ENCODE measurements around the gene ADCY6.

The ADCY6 gene

GRCh38 chr12:48788524-48788853 is 400 bp downstream of the ADCY6 start:
- peak overlapping the region; percentile 90 for H3K9ac ChIP-seq (ENCODE audit: low read length)
- peaks cover 2% of the 10 kb centered on the region for H3K27me3 ChIP-seq (ENCODE audit: control insufficient read depth, insufficient read depth, low read length)
- H3K4me3 ChIP-seq (ENCODE audit: low read length) = peak overlapping the region; percentile 87
- H3K36me3 ChIP-seq (ENCODE audit: control insufficient read depth, insufficient read depth, low read length) = no peaks in the 10 kb centered on the region
- H3K4me1 ChIP-seq (ENCODE audit: control insufficient read depth, insufficient read depth, low read length) = peaks cover 15% of the 10 kb centered on the region
- peak overlapping the region; percentile 63 for H3K27ac ChIP-seq (ENCODE audit: low read depth, low read length)

GRCh38 chr12:48787791-48788523 is 932 bp downstream of the ADCY6 start:
- Histone ChIP-seq H3K27ac (ENCODE audit: low read depth, low read length) (peak overlapping the region; percentile 63), H3K27me3 (ENCODE audit: control insufficient read depth, insufficient read depth, low read length) (peaks cover 2% of the 10 kb centered on the region), H3K4me1 (ENCODE audit: control insufficient read depth, insufficient read depth, low read length) (peaks cover 15% of the 10 kb centered on the region), H3K9ac (ENCODE audit: low read length) (peak overlapping the region; percentile 90), H3K36me3 (ENCODE audit: control insufficient read depth, insufficient read depth, low read length) (no peaks in the 10 kb centered on the region), H3K4me3 (ENCODE audit: low read length) (peak overlapping the region; percentile 87)

GRCh38 chr12:48786591-48787544 is 2.0 kb downstream of the ADCY6 start:
- Histone ChIP-seq H3K27ac (ENCODE audit: low read depth, low read length) (no peak overlapping the region), H3K36me3 (ENCODE audit: control insufficient read depth, insufficient read depth, low read length) (peaks cover 4% of the 10 kb centered on the region), H3K4me1 (ENCODE audit: control insufficient read depth, insufficient read depth, low read length) (peaks cover 15% of the 10 kb centered on the region), H3K9ac (ENCODE audit: low read length) (no peak overlapping the region), H3K4me3 (ENCODE audit: low read length) (peak overlapping the region; percentile 87), H3K27me3 (ENCODE audit: control insufficient read depth, insufficient read depth, low read length) (peaks cover 2% of the 10 kb centered on the region)

GRCh38 chr12:48783432-48783831 is 5.5 kb downstream of the ADCY6 start:
- Histone ChIP-seq H3K9ac (ENCODE audit: low read length) (no peak overlapping the region), H3K4me1 (ENCODE audit: control insufficient read depth, insufficient read depth, low read length) (peaks cover 12% of the 10 kb centered on the region), H3K27ac (ENCODE audit: low read depth, low read length) (no peak overlapping the region), H3K27me3 (ENCODE audit: control insufficient read depth, insufficient read depth, low read length) (no peaks in the 10 kb centered on the region), H3K36me3 (ENCODE audit: control insufficient read depth, insufficient read depth, low read length) (peaks cover 6% of the 10 kb centered on the region), H3K4me3 (ENCODE audit: low read length) (no peak overlapping the region)

- no peaks in the 10 kb centered on the region for H3K27me3 ChIP-seq (ENCODE audit: control insufficient read depth, insufficient read depth, low read length)
- no peak overlapping the region for H3K4me3 ChIP-seq (ENCODE audit: low read length)
- peaks cover 11% of the 10 kb centered on the region for H3K36me3 ChIP-seq (ENCODE audit: control insufficient read depth, insufficient read depth, low read length)
- H3K9ac ChIP-seq (ENCODE audit: low read length) = no peak overlapping the region
- no peak overlapping the region for H3K27ac ChIP-seq (ENCODE audit: low read depth, low read length)
- peaks cover 11% of the 10 kb centered on the region for H3K4me1 ChIP-seq (ENCODE audit: control insufficient read depth, insufficient read depth, low read length)
Observed at GRCh38 chr12:48782457-48783395, 6.2 kb downstream of the ADCY6 start.

GRCh38 chr12:48781750-48782456 is 7.0 kb downstream of the ADCY6 start:
- no peak overlapping the region for H3K9ac ChIP-seq (ENCODE audit: low read length)
- no peak overlapping the region for H3K4me3 ChIP-seq (ENCODE audit: low read length)
- no peak overlapping the region for H3K27ac ChIP-seq (ENCODE audit: low read depth, low read length)
- H3K4me1 ChIP-seq (ENCODE audit: control insufficient read depth, insufficient read depth, low read length) = peaks cover 3% of the 10 kb centered on the region
- H3K36me3 ChIP-seq (ENCODE audit: control insufficient read depth, insufficient read depth, low read length) = peaks cover 11% of the 10 kb centered on the region
- no peaks in the 10 kb centered on the region for H3K27me3 ChIP-seq (ENCODE audit: control insufficient read depth, insufficient read depth, low read length)

- Histone ChIP-seq H3K4me1 (ENCODE audit: control insufficient read depth, insufficient read depth, low read length) (peaks cover 2% of the 10 kb centered on the region), H3K9ac (ENCODE audit: low read length) (no peak overlapping the region), H3K4me3 (ENCODE audit: low read length) (no peak overlapping the region), H3K27me3 (ENCODE audit: control insufficient read depth, insufficient read depth, low read length) (no peaks in the 10 kb centered on the region), H3K36me3 (ENCODE audit: control insufficient read depth, insufficient read depth, low read length) (peaks cover 13% of the 10 kb centered on the region), H3K27ac (ENCODE audit: low read depth, low read length) (no peak overlapping the region)
Observed at GRCh38 chr12:48780381-48781025, 8.4 kb downstream of the ADCY6 start.

GRCh38 chr12:48779869-48780268 is 9.0 kb downstream of the ADCY6 start:
- Histone ChIP-seq H3K27ac (ENCODE audit: low read depth, low read length) (no peak overlapping the region), H3K4me3 (ENCODE audit: low read length) (no peak overlapping the region), H3K27me3 (ENCODE audit: control insufficient read depth, insufficient read depth, low read length) (no peaks in the 10 kb centered on the region), H3K9ac (ENCODE audit: low read length) (no peak overlapping the region), H3K4me1 (ENCODE audit: control insufficient read depth, insufficient read depth, low read length) (peaks cover 2% of the 10 kb centered on the region), H3K36me3 (ENCODE audit: control insufficient read depth, insufficient read depth, low read length) (peaks cover 18% of the 10 kb centered on the region)

- H3K4me1 ChIP-seq (ENCODE audit: control insufficient read depth, insufficient read depth, low read length) = peaks cover 2% of the 10 kb centered on the region
- no peak overlapping the region for H3K27ac ChIP-seq (ENCODE audit: low read depth, low read length)
- H3K9ac ChIP-seq (ENCODE audit: low read length) = no peak overlapping the region
- H3K4me3 ChIP-seq (ENCODE audit: low read length) = no peak overlapping the region
- no peaks in the 10 kb centered on the region for H3K27me3 ChIP-seq (ENCODE audit: control insufficient read depth, insufficient read depth, low read length)
- H3K36me3 ChIP-seq (ENCODE audit: control insufficient read depth, insufficient read depth, low read length) = peaks cover 34% of the 10 kb centered on the region
Observed at GRCh38 chr12:48777501-48778400, 11.1 kb downstream of the ADCY6 start.

GRCh38 chr12:48776956-48777355 is 11.9 kb downstream of the ADCY6 start:
- Histone ChIP-seq H3K27ac (ENCODE audit: low read depth, low read length) (no peak overlapping the region), H3K36me3 (ENCODE audit: control insufficient read depth, insufficient read depth, low read length) (peaks cover 33% of the 10 kb centered on the region), H3K4me1 (ENCODE audit: control insufficient read depth, insufficient read depth, low read length) (peaks cover 2% of the 10 kb centered on the region), H3K4me3 (ENCODE audit: low read length) (no peak overlapping the region), H3K9ac (ENCODE audit: low read length) (no peak overlapping the region), H3K27me3 (ENCODE audit: control insufficient read depth, insufficient read depth, low read length) (no peaks in the 10 kb centered on the region)
